ENCODE results near the gene LAS1L.
"Not testable (repeated sequence)": the region's sequence is repeated elsewhere in the genome, so short reads cannot be mapped to it uniquely, and the experiment has no call there.

LAS1L gene

GRCh38 chrX:65534450-65535292 lies at the start of gene LAS1L:
Gene LAS1L, minus strand, starts transcription at chrX:65534787. Its CDS starts 72 bp downstream, at chrX:65534715.
- peak; percentile 77 for DNase-seq

DNA sequence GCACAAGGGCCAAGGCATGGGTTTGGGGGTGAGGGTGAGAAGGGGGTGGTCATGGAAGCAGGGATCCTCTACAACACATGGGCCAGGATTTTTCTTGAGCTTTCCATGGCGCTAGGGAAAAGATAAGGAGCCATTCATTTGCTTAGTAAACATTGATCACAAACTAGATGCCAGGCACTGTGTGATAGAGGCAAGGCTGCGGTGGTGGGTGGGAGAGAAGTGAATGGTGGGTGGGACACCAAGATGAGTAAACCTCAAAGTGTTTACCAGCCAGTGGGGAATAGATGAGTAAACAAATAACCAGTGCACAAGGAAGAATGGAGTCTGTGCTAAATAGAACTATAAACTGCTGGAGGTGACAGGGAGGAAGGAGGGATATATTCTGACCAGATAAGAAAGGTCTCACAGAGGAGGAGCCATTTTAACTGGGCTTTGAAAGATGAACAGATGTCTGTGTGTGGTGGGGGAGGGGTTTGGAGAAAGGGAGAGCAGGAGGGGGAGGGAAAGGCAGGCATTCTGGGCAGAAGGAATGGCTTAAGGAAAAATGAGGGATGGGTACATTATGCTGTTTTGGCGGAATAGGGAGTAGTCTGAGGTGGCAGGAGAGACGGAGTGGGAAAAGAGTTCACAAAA lies 48.0 kb upstream of the LAS1L start:
- DNase-seq, result no peak

GRCh38 chrX:65581661-65582339 lies 47.2 kb upstream of the LAS1L start:
- peak; percentile 32 for DNase-seq

GRCh38 chrX:65578346-65578745 lies 43.8 kb upstream of the LAS1L start:
- no peak for DNase-seq

DNA sequence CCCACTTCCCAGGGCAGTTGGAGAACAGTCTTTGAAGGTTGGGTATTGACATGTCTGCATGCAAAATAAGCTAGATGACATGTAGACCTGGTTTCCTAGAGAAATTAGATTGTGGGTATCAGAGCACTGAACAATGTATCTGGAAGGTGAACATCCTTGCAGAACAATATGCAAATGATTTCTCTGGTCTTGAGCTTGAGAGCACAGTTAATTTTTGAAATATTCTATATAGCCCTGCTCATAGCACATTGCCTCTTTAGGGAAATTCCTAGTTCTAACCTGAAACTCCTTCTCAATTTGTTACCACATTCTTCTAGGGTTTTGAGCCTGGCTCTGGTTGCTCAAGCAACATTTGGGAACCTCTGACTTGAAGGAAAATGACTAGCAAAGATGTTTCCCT lies 41.6 kb upstream of the LAS1L start:
- DNase-seq, result no peak

DNA sequence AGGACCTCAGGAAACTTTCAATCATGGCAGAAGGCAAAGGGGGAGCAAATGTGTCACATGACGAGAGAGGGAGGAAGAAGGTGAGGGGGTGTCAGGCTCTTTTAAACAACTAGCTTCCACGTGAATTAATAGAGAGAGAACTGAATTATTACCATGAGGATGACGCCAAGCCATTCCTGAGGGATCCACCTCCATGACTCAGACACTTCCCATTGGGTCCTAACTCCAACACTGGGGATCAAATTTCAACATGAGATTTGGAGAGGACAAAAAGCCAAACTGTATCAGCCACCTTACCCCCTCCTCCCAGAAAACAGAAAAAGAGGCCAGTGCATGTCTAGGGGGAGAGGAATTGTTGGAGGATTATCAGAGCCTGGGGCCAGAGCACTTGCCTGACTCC lies 40.4 kb upstream of the LAS1L start:
- DNase-seq, result no peak

GRCh38 chrX:65574356-65574755 lies 39.8 kb upstream of the LAS1L start:
- DNase-seq, result no peak

DNA sequence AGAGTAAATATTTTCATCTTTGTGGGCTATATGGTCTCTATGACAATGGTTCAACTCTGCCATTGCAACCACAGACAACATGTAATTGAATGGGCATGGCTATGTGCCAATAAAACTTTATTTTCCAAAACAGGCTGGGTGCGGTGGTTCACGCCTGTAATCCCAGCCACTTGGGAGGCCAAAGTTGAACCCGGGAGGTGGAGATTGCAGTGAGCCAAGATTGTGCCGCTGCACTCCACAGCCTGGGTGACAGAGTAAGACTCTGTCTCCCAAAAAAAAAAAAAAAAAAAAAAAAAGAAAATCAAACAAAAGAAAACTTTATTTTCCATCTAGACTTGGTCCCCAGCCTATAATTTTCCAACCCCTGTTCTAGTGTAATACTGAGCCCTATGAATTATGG lies 38.4 kb upstream of the LAS1L start:
- no peak for DNase-seq

DNA sequence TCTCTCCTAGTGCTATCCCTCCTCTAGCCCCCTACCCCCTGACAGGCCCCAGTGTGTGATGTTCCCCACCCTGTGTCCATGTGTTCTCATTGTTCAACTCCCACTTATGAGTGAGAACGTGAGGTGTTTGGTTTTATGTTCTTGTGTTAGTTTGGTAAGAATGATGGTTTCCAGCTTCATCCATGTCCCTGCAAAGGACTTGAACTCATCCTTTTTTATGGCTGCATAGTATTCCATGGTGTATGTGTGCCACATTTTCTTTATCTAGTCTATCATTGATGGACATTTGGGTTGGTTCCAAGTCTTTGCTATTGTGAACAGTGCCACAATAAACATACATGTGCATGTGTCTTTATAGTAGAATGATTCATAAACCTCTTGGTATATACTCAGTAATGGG lies 28.3 kb upstream of the LAS1L start:
- not testable (repeated sequence) for DNase-seq

DNA sequence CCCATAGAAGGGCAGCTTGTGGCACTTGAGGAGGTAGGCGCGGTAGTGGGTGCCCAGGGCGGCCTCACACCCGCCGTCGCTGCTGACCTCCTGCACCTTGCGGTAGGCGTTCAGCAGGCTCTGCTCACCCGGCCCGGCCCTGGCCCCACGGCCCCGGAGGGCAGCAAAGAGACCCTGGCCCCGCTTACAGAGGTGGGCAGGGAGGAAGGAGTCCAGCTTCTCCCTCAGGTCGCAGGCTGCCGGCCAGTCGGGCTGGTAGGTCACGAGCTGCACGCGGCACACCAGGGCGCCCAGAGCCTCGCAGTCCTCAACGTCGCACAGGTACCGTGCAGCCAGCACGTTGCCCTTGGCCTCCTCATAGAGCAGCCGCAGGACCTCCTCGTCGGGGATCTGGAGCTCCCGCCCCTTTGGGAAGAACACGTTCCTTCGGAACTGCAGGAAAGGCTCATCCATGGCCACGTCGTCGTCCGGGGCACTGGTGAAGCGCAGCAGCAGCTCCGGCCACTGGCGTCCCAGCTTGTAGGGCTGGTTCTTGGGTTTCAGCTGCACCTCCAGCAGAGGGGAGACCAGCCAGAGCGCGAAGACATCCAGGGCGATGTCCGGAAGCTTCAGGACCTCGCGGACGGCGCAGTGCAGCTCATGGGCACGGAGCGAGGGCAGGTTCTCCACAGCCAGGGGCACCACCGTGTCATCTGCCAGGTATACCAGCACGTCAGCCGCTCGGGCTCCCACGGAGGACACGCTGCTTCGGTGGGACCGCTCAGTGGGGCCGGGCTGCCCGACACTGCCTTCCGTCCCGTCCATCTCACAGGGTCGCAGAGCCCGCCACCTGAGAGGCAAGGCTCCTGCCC lies 17.1 kb upstream of the LAS1L start:
- no peak for DNase-seq

GRCh38 chrX:65551086-65551485 lies 16.5 kb upstream of the LAS1L start:
- DNase-seq, result no peak

DNA sequence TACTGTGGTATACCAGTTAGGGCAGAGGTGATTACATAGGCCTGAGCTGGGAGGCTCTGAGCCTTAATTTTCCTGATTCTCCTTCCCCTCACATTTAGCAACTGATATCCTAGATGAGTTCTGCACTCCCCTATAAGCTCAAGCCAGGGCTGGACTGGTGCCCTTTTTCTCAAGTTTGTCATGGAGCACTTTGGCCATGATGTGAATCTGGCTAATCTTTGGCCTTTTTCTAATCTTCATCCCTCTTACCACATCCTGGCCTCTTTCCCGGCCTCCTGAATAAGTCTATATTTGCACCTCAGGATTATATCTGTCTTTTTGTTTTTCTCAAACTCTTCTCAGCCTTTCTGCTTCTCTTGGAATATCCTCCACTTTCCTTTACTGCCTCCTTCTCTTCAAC lies 10.9 kb upstream of the LAS1L start:
- no peak for DNase-seq

DNA sequence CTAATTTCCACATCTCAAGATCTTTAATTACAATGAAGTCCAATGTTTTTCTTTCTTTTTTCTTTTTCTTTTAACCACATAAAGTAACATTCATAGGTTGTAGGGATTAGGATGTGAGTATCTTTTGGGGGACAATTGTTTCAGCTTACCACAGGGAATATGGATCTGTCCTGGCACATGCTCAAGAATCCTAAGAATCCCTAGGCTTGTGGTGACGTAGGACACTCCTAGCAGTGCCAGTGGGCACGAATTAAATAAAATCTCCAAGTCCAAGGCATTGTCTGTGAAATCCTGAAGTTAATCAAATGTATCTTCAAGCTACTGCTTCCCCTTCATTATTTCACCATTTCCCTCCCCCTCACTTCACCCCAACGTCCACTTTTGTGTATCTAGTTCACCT lies 2.6 kb upstream of the LAS1L start:
- no peak for DNase-seq

DNA sequence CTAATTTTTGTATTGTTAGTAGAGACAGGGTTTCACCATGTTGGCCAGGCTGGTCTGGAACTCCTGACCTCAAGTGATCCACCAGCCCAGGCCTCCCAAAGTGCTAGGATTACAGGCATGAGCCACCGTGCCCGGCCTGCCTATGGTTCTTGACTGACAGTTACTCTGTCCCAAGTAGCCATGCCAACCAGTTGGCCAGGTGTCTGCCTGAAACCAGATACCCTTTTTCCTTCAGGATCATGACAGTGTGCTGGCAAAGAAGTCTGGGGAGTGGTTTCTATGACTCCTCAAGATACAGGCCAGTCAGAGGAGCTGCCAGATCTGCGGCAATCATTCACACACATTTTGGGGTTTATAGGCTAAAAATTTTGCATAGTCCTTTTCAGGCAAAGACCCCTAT lies 1.7 kb upstream of the LAS1L start:
- no peak for DNase-seq

- DNase-seq, result no peak
These were observed 2.6 kb downstream of the LAS1L start for GRCh38 chrX:65532016-65532415.

GRCh38 chrX:65528705-65529340 lies 5.8 kb downstream of the LAS1L start:
- peak; percentile 43 for DNase-seq

DNA sequence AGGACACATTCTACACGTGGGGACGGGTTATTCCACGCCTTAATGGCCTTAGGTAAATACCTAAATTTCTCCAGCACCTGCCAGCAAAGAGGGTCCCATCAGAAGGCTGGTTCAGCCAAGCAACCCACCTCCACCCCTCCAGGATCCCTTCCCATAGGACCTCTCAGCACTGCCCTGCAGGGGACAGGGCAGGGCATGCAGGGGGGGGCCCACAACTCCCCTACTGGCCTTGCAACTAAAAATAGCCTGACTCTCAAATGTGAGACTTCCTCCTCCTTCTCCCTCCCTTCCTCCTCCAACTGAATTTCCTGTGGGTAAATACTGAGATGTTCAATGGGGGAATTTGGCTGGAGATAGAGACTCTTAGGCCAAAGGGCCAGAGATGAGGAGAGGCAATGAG lies 6.3 kb downstream of the LAS1L start:
- no peak for DNase-seq

- DNase-seq, result no peak
These were observed 10.4 kb downstream of the LAS1L start for GRCh38 chrX:65524139-65524538.

DNA sequence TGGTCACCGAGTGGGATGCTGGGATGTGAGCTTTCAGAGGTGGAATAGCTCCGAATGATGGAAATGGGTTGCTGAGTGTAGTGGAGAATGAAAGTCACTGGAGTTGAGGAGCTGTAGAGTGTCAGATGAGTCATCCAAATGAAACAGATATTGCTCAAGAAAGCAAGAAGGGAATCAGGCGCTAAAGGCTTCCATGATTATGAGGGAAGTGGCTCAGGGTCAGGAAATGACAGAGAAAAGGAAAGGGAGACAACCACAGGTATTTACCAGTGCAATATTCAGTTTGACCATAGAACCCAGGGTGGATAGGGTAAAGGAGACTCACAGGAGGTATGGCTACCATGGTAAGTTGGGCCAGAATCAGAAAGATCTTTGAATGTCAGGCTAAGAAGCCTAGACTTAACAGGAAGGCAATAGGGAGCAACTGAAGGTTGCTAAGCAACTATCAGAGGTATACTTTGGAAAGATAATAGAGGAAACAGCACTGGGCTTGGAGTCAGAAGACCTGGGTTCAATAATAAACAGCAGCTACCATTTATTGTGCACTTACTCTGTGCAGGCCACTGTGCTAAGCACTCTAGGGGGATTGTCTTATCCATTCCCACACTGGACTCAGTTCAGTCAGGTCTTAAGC lies 11.7 kb downstream of the LAS1L start:
- DNase-seq, result no peak

DNA sequence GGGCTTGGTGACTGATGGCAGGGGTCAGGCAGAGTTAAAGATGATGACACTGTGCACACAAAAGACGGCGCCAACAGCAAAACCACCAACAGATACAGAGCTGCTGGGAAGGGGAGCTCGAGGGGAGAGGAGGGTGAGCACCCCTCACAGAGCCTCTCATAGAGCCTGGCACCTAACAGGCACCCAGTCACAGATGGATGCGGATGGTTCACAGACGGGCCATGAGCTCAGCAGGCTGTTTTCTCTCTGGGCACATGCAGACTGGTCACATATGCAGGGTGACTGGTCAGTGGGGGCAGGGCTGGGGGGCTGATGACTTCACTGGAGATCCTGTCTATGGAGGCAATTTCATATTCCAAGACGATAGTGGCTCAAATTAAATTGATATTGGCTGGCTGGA lies 15.1 kb downstream of the LAS1L start:
- DNase-seq, result not testable (repeated sequence)

DNA sequence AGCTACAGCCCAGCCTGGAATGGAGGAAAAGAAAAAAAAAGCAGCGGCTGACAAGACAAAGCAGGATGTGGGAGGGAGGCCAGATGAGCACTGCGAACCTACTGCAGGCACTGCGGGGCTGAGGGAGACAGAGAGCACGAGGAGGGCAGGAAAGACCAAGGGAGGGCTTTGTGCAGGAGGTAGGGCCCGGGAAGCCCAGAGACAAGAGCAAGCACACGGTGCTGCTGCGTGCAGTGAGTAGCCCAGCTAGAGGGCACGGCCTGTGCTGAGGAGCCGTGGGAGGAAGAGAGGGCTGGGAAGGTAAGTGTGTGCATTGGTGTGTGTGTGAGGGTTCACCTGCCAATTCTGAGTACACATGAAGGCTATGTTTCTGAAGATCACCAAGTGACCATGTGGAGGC lies 15.6 kb downstream of the LAS1L start:
- DNase-seq, result not testable (repeated sequence)

- no peak for DNase-seq
These were observed 16.7 kb downstream of the LAS1L start for GRCh38 chrX:65517923-65518322.

All from stimulated activated CD4-positive, alpha-beta T cell treated with anti-CD3 and anti-CD28 coated beads, Interleukin-12 subunit alpha, Interleukin-12 subunit beta, amount 100 ng/mL, for 4 hours (primary cell).